HCT116 (cell line): ENCODE results near the gene SYTL3. TPM values are rescaled to one million over a fixed set of nuclear protein-coding genes. Genes with fewer than 3 reads are reported as not detected.

Experiments used
- ATAC-seq: fragments of 200-7000 bp; cut with Tn5 transposase; 2 replicates; pipeline ENCODE4 v1.9.1; 2020; ENCODE audit warnings: mild to moderate bottlenecking, moderate library complexity
- BruUV-seq: library from RNA; stranded (reverse); fragments of 400-500 nt; replicated peaks from 2 replicates; lab custom pipeline; 2021; lab: Mats Ljungman, UMichigan
- CTCF ChIA-PET: fragments of 300-600 bp; sonication (Branson Sonifier 250); formaldehyde crosslinking; loops from one replicate; lab custom pipeline; 2021; ENCODE audit warnings: antibody characterized with exemption; lab: Charles Lee
- POLR2A ChIA-PET: fragments of 300-600, 350-600 bp; sonication (Branson Sonifier 250); formaldehyde crosslinking; loops from one replicate; lab custom pipeline; 2021; ENCODE audit warnings: antibody characterized with exemption; lab: Charles Lee
- RAD21 ChIA-PET, 2 experiments: fragments of 300-600 bp; sonication (Branson Sonifier 250); formaldehyde crosslinking; loops; one replicate each; lab custom pipeline; 2023; ENCODE audit warnings: low total read pairs in 2 of 2; ENCODE audit not compliant: uncharacterized antibody in 2 of 2, unreplicated experiment in 2 of 2, low non-redundant PET in 1 of 2; lab: Charles Lee
- DNase-seq: peaks from one replicate; pipeline ENCODE4 v3.0.0-alpha.2; 2010; ENCODE audit warnings: low read depth, low spot score
- H2AFZ ChIP-seq: fragments of 200-600 bp; shearing (Covaris generic), sonication (generic); 2 replicates; pipeline ENCODE4 v1.6.1; 2017; ENCODE audit warnings: low read depth, mixed run types, mixed read lengths, antibody characterized with exemption, low read length; ENCODE audit not compliant: poor library complexity, severe bottlenecking
- H3K27ac ChIP-seq: 2 replicates; pipeline ENCODE4 v1.5.1; 2012; ENCODE audit warnings: low read depth, low read length
- H3K27me3 ChIP-seq: fragments of 200-600 bp; sonication (generic); 2 replicates; pipeline ENCODE4 v1.6.1; 2016; ENCODE audit warnings: mixed run types, low read length, mixed read lengths; ENCODE audit not compliant: insufficient read depth
- H3K36me3 ChIP-seq, 2 experiments: fragments of 200-500 bp in 1 of 2; fragments of 200-600 bp in 1 of 2; sonication (Bioruptor generic) in 1 of 2; sonication (generic) in 1 of 2; 2 replicates each; pipeline versions ENCODE4 v1.5.1 to v1.6.1; 2014 to 2016; ENCODE audit warnings: low read length in 2 of 2, inconsistent platforms in 1 of 2, mixed read lengths in 1 of 2, mixed run types in 1 of 2; ENCODE audit not compliant: insufficient read depth in 2 of 2, control insufficient read depth in 1 of 2
- H3K4me1 ChIP-seq, 2 experiments: fragments of 200-600 bp in 1 of 2; sonication (generic) in 1 of 2; 2 replicates each; pipeline versions ENCODE4 v1.5.1 to v1.6.1; 2012 to 2017; ENCODE audit warnings: low read length in 2 of 2, inconsistent platforms in 1 of 2, mild to moderate bottlenecking in 1 of 2, mixed read lengths in 1 of 2, mixed run types in 1 of 2, moderate library complexity in 1 of 2; ENCODE audit not compliant: insufficient read depth in 2 of 2, control insufficient read depth in 1 of 2
- H3K4me2 ChIP-seq: fragments of 200-600 bp; sonication (generic); 2 replicates; pipeline ENCODE4 v1.6.1; 2017; ENCODE audit warnings: mixed run types, low read length, mixed read lengths
- H3K4me3 ChIP-seq, 2 experiments: fragments of 200-600 bp in 1 of 2; sonication (generic) in 1 of 2; replicated peaks in 1 of 2; 2 replicates each; pipeline ENCODE4 v1.5.1; 2011 to 2016; ENCODE audit warnings: low read length in 2 of 2, control low read depth in 1 of 2, low read depth in 1 of 2, mild to moderate bottlenecking in 1 of 2, mixed read lengths in 1 of 2, mixed run types in 1 of 2
- H3K79me2 ChIP-seq: fragments of 200-600 bp; sonication (generic); 2 replicates; pipeline ENCODE4 v1.6.1; 2017; ENCODE audit warnings: mild to moderate bottlenecking, mixed run types, low read length, moderate library complexity, mixed read lengths; ENCODE audit not compliant: insufficient read depth
- H3K9ac ChIP-seq: fragments of 200-600 bp; sonication (generic); 2 replicates; pipeline ENCODE4 v1.6.1; 2016; ENCODE audit warnings: low read length, mixed read lengths
- H3K9me2 ChIP-seq: fragments of 200-600 bp; sonication (generic), shearing (Covaris generic); 2 replicates; pipeline ENCODE4 v1.6.1; 2017; ENCODE audit warnings: mixed run types, mild to moderate bottlenecking, moderate library complexity; ENCODE audit not compliant: insufficient read depth
- H3K9me3 ChIP-seq, 2 experiments: fragments of 200-500 bp in 1 of 2; fragments of 200-600 bp in 1 of 2; sonication (Bioruptor generic) in 1 of 2; sonication (generic) in 1 of 2; 2 replicates each; pipeline ENCODE4 v1.6.1; 2014 to 2017; ENCODE audit warnings: low read length in 2 of 2, mixed read lengths in 2 of 2, inconsistent platforms in 1 of 2, low read depth in 1 of 2, mild to moderate bottlenecking in 1 of 2, mixed run types in 1 of 2, moderate library complexity in 1 of 2; ENCODE audit not compliant: control insufficient read depth in 1 of 2, insufficient read depth in 1 of 2
- H4K20me1 ChIP-seq: fragments of 200-600 bp; sonication (generic), shearing (Covaris generic); 2 replicates; pipeline ENCODE4 v1.6.1; 2017; ENCODE audit warnings: mixed run types, mild to moderate bottlenecking, moderate library complexity; ENCODE audit not compliant: insufficient read depth
- CEBPB ChIP-seq: IDR thresholded peaks from 2 replicates; pipeline ENCODE4 v1.6.1; 2012; ENCODE audit warnings: low read depth
- ELF1 ChIP-seq: IDR thresholded peaks from 2 replicates; pipeline ENCODE4 v1.6.1; 2012; ENCODE audit warnings: low read depth, borderline replicate concordance
- EZH2 ChIP-seq: fragments of 200-600 bp; sonication (generic); IDR thresholded peaks from 2 replicates; pipeline ENCODE4 v1.6.1; 2017; ENCODE audit warnings: antibody characterized with exemption, mixed run types
- JUND ChIP-seq: IDR thresholded peaks from 2 replicates; pipeline ENCODE4 v1.6.1; 2012
- SP1 ChIP-seq: IDR thresholded peaks from 2 replicates; pipeline ENCODE4 v1.6.1; 2012; ENCODE audit warnings: low read depth
- TCF7L2 ChIP-seq: IDR thresholded peaks from 2 replicates; pipeline ENCODE4 v1.7.0; 2011; ENCODE audit warnings: borderline replicate concordance, inconsistent platforms; ENCODE audit not compliant: insufficient read depth, insufficient read length; ENCODE audit errors: extremely low read depth
- YY1 ChIP-seq: IDR thresholded peaks from 2 replicates; pipeline ENCODE4 v1.6.1; 2011; ENCODE audit warnings: low read length, low read depth, moderate library complexity, mild to moderate bottlenecking; ENCODE audit not compliant: insufficient replicate concordance; ENCODE audit errors: extremely low read depth
- intact Hi-C: fragments of 100-400 bp; cut with micrococcal nuclease; formaldehyde crosslinking; loops from 2 replicates; pipeline ENCODE4 v1.10.0; 2022
- total RNA-seq: library from RNA; stranded (reverse); gene quantifications from one replicate; pipeline ENCODE4 v1.2.1, GENCODE V29; 2021; ENCODE audit not compliant: unreplicated experiment
- TF ChIP-seq, protein P1 (sequence below): IDR thresholded peaks from 2 replicates; pipeline ENCODE4 v1.6.1; 2011; ENCODE audit warnings: mild to moderate bottlenecking, low read length, moderate library complexity; ENCODE audit not compliant: insufficient replicate concordance; ENCODE audit errors: extremely low read depth

SYTL3 gene
- total RNA-seq, 1 experiment from 2014 or later: 55.3 TPM

GRCh38 chr6:158684311-158684710 is 34.5 kb downstream of the SYTL3 start:
- Histone ChIP-seq H3K4me3 (no peak overlapping the region), H3K79me2 (no peaks in the 10 kb centered on the region; the same call in 1 of the 2 replicates), H3K9me2 (no peaks in the 10 kb centered on the region), H3K9ac (no peak overlapping the region), H3K36me3 (0 out of 4 replicates have a peak, but pooled peaks cover 0 to 5% of the 10 kb centered on the region in 2 experiments), H3K27ac (no peak overlapping the region), H3K27me3 (no peaks in the 10 kb centered on the region), H4K20me1 (no peaks in the 10 kb centered on the region), H2AFZ (no peak overlapping the region), H3K9me3 (peaks cover 0 to 6% of the 10 kb centered on the region in 2 experiments; a peak in 1 of 4 replicates), H3K4me1 (peaks cover 13 to 18% of the 10 kb centered on the region in 2 experiments), H3K4me2 (no peak overlapping the region)
- BruUV-seq: no TSS peak
- DNase-seq (no peak), ATAC-seq (no peak)
- ChIA-PET RAD21 (no interaction called here), POLR2A (no interaction called here), CTCF (no interaction called here)
- intact Hi-C loops: no loop called here
- TF ChIP-seq YY1: no peak

- Histone ChIP-seq H3K36me3 (0 out of 4 replicates have a peak, but pooled peaks cover 0 to 5% of the 10 kb centered on the region in 2 experiments), H3K9me3 (peaks cover 0 to 6% of the 10 kb centered on the region in 2 experiments; a peak in 1 of 4 replicates), H3K27ac (no peak overlapping the region), H3K4me3 (no peak overlapping the region), H3K27me3 (no peaks in the 10 kb centered on the region), H3K4me1 (peaks cover 13 to 18% of the 10 kb centered on the region in 2 experiments), H4K20me1 (no peaks in the 10 kb centered on the region), H3K9ac (no peak overlapping the region), H3K79me2 (no peaks in the 10 kb centered on the region), H3K9me2 (no peaks in the 10 kb centered on the region), H3K4me2 (no peak overlapping the region), H2AFZ (no peak overlapping the region)
- intact Hi-C loops: no loop called here
- ChIA-PET CTCF (no interaction called here), RAD21 (no interaction called here), POLR2A (no interaction called here)
- BruUV-seq: no TSS peak
- DNase-seq (no peak), ATAC-seq (no peak)
- TF ChIP-seq CEBPB: no peak
- no peak for TF ChIP-seq EZH2
- TF ChIP-seq ELF1: no peak
- no peak for TF ChIP-seq SP1
- TF ChIP-seq TCF7L2: no peak
- TF ChIP-seq JUND: no peak
- TF ChIP-seq, protein P1, sequence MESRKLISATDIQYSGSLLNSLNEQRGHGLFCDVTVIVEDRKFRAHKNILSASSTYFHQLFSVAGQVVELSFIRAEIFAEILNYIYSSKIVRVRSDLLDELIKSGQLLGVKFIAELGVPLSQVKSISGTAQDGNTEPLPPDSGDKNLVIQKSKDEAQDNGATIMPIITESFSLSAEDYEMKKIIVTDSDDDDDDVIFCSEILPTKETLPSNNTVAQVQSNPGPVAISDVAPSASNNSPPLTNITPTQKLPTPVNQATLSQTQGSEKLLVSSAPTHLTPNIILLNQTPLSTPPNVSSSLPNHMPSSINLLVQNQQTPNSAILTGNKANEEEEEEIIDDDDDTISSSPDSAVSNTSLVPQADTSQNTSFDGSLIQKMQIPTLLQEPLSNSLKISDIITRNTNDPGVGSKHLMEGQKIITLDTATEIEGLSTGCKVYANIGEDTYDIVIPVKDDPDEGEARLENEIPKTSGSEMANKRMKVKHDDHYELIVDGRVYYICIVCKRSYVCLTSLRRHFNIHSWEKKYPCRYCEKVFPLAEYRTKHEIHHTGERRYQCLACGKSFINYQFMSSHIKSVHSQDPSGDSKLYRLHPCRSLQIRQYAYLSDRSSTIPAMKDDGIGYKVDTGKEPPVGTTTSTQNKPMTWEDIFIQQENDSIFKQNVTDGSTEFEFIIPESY: no peak
Measured at GRCh38 chr6:158684745-158685324, 35.0 kb downstream of the SYTL3 start.
